ENCODE results near the gene SUMF2. TPM values are rescaled to one million over a fixed set of nuclear protein-coding genes. Genes with fewer than 3 reads are reported as not detected.
A peak's percentile ranks its signal among the peaks of the same experiment; 100 is the strongest.

The SUMF2 gene
- total and polyA plus RNA-seq, 12 donors: 20.8 to 49.2 (median 36.1) TPM

DNA sequence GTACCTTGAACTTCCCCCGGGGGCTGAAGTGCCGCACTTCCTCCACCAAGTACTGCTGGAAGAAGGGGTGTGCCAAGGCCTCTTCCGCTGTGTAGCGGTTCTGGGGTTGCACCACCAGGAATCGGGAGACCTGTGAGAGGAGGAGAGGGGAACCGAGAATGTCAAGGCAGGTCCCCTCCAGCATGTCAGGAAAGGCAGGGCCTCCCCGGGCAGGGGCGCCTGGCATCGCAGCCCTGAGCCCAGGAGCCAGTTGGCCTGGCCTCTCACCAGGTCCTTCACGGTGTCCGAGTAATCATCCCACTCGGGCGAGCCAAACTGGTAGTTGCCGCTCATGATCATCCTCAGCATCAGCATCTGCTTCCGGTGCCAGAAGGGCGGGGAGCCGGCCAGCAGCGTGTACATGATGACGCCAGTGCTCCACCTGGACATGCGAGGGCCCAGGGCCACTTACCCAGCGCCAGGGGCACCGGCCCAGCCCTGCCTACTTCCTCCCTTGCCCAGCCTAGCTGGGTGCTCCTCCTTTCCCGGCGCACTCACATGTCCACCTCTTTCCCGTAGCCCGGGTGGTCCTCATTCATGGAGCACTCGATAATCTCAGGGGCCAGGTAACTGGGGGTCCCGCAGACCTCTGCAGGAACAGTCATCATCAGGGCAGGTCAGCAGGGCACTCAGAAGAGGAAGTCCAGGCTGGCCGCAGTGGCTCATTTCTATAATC lies 17.7 kb downstream of the SUMF2 start:
- Histone ChIP-seq H3K9me3 (no peaks in the 10 kb centered on the region), H3K4me3 (no peak overlapping the region), H3K4me1 (peaks cover 20 to 45% (median 31%) of the 10 kb centered on the region in 9 donors), H3K36me3 (peaks cover 0 to 61% (median 6%) of the 10 kb centered on the region in 9 donors), H3K27ac (peak overlapping the region in 1 of 10 donors; percentile 26), H3K27me3 (no peaks in the 10 kb centered on the region)
- 93% methylated on average over 29 of the region's 29 CpGs for WGBS, 2 donors
- TF ChIP-seq, protein P1, sequence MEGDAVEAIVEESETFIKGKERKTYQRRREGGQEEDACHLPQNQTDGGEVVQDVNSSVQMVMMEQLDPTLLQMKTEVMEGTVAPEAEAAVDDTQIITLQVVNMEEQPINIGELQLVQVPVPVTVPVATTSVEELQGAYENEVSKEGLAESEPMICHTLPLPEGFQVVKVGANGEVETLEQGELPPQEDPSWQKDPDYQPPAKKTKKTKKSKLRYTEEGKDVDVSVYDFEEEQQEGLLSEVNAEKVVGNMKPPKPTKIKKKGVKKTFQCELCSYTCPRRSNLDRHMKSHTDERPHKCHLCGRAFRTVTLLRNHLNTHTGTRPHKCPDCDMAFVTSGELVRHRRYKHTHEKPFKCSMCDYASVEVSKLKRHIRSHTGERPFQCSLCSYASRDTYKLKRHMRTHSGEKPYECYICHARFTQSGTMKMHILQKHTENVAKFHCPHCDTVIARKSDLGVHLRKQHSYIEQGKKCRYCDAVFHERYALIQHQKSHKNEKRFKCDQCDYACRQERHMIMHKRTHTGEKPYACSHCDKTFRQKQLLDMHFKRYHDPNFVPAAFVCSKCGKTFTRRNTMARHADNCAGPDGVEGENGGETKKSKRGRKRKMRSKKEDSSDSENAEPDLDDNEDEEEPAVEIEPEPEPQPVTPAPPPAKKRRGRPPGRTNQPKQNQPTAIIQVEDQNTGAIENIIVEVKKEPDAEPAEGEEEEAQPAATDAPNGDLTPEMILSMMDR (IDR thresholded peaks at IDR 0.05): no peak
- ATAC-seq: peak in 1 of 8 donors; percentile 2
- intact Hi-C loops (cut with DNase I): no loop called here
- DNase-seq: no peak

DNA sequence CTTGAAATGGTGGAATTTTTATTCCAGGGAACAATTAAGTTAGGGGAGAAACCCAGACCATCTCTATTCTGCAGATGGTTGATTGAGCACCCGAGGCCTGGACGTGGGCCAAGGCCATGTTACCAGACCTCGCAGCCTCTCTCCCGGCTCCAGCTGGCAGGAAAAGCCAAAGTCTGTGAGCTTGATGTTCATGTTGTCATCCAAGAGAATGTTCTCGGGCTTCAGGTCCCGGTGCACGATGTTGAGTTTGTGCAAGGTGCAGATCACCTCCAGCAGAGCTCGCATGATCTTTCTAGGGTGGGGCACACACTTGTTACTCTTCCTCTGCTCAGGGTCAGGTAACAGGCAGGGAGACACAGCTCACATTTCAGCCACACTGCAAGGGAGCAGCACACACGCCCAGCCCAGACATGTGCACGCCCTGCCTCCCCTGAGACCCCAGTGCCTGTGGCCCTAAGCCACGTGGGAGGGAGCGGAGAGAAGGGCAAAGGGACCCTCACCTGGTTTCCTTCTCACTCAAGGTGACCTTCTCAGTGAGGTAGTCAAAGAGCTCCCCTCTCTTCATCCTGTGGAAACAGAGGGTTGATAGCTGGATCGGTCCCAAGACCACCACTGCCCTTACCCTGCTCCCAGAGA lies 19.2 kb downstream of the SUMF2 start:
- peaks cover 0 to 70% (median 19%) of the 10 kb centered on the region in 9 donors for H3K36me3 ChIP-seq

DNA sequence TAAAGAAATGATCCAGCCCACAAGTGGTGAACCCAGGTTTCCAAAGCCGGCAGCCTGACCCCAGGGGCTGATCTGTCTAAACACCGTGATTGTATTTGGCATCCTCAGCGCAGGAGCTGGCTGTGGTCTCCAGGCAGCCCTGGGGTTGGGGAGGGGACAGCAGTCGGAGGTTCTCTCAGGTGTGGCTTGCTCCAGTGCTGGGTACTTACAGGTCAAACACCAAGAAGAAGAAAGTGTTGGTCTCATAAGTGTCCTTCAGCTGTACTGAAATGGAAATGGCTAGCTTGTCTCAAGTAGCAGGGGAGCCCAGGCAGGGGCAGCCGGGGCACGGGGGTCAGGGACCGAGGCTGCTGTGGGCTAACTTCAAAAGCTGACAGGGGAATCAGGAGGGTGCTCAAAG lies 22.7 kb downstream of the SUMF2 start:
- ATAC-seq: no peak
- H3K9me3 ChIP-seq: no peaks in the 10 kb centered on the region
- WGBS, 2 donors: 95% methylated on average over 7 of the region's 7 CpGs
- no peak overlapping the region for H3K27ac ChIP-seq
- intact Hi-C loops (cut with DNase I): no loop called here
- H3K4me3 ChIP-seq: no peak overlapping the region
- peaks cover 0 to 65% (median 22%) of the 10 kb centered on the region in 9 donors for H3K36me3 ChIP-seq
- TF ChIP-seq, protein P1 (IDR thresholded peaks at IDR 0.05): no peak
- no peaks in the 10 kb centered on the region for H3K27me3 ChIP-seq
- no peak for DNase-seq
- peaks cover 4 to 31% (median 15%) of the 10 kb centered on the region in 9 donors for H3K4me1 ChIP-seq

More for the DNA sequence above, 19.2 kb downstream of the SUMF2 start:
- Histone ChIP-seq H3K9me3 (no peaks in the 10 kb centered on the region), H3K27me3 (no peaks in the 10 kb centered on the region), H3K4me1 (peaks cover 20 to 43% (median 30%) of the 10 kb centered on the region in 9 donors), H3K4me3 (no peak overlapping the region), H3K27ac (peak overlapping the region in 7 of 10 donors; percentile 4 to 57 (median 33))
- TF ChIP-seq, protein P1 (IDR thresholded peaks at IDR 0.05): no peak
- intact Hi-C loops (cut with DNase I): no loop called here
- peak in 6 of 8 donors; percentile 16 to 54 (median 28) for ATAC-seq
- 38 to 47% methylated on average over 13 of the region's 13 CpGs for WGBS, 2 donors
- peak; percentile 54 to 72 for DNase-seq

DNA sequence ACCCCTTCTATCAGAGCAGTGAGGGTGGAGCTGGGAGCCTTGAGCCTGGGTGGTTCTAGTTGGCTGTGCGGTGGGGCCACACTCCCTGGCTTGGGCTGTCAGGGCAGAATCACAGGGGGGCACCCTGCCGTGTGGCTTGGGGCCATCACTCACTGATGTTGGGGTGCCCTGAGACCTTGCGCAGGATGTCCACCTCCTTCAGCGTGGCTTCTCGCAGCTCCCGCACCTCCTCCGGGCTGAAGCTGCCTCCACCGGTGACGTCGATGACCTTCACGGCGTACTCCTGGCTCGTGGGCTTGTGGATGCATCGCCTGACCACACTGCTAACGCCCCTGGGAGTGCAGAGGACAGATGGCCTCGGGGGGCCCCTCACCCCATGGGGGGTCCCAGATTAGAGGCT lies 23.4 kb downstream of the SUMF2 start:
- Histone ChIP-seq H3K36me3 (peaks cover 0 to 60% (median 21%) of the 10 kb centered on the region in 9 donors), H3K9me3 (no peaks in the 10 kb centered on the region), H3K27me3 (no peaks in the 10 kb centered on the region), H3K4me1 (peaks cover 4 to 37% (median 21%) of the 10 kb centered on the region in 9 donors), H3K27ac (no peak overlapping the region), H3K4me3 (no peak overlapping the region)
- ATAC-seq (no peak), DNase-seq (no peak)
- TF ChIP-seq, protein P1 (IDR thresholded peaks at IDR 0.05): no peak
- 85 to 93% methylated on average over 16 of the region's 16 CpGs for WGBS, 2 donors
- intact Hi-C loops (cut with DNase I): no loop called here

All from heart right ventricle (tissue), 16 donors.